ENCODE results near the gene HRAS. TPM values are rescaled to one million over a fixed set of nuclear protein-coding genes. Genes with fewer than 3 reads are reported as not detected.

HRAS gene
- total and polyA plus RNA-seq, 2 of the 8 experiments (the other 6 are each of a cell fraction or from before 2014, with no cell fraction given), result 44.3 to 54.7 TPM

- TF ChIP-seq RBBP5 (IDR thresholded peaks at IDR 0.05; ENCODE audit: borderline replicate concordance, low read depth, low read length), result no peak
- TF ChIP-seq CTCF (IDR thresholded peaks at IDR 0.05; ENCODE audit: control extremely low read depth in 1 of 3, insufficient read depth in 1 of 3, low read depth in 1 of 3, low read length in 3 of 3), result no peak
- TF ChIP-seq GTF2F1 (IDR thresholded peaks at IDR 0.05; ENCODE audit: borderline replicate concordance, low read depth, low read length), result no peak
- no peak for TF ChIP-seq SUZ12 (IDR thresholded peaks at IDR 0.05; ENCODE audit: low read length)
Measured at GRCh38 chr11:512761-513595, 22.4 kb downstream of the HRAS start (continued).

Data from H1 (cell line).